Duodenal mucosa (tissue), 2 donors: ENCODE measurements around the gene KHDC1L.
"Not testable (repeated sequence)": the region's sequence is repeated elsewhere in the genome, so short reads cannot be mapped to it uniquely, and the experiment has no call there.

Experiments used
- H3K27ac ChIP-seq: one replicate; pipeline ENCODE4 v1.7.0; 2013; ENCODE audit warnings: low read depth, low read length
- H3K27me3 ChIP-seq, 2 donors: one replicate each; pipeline ENCODE4 v1.7.0; 2013; ENCODE audit warnings: low read length in 2 of 2, control low read depth in 1 of 2; ENCODE audit not compliant: insufficient read depth in 2 of 2, control insufficient read depth in 1 of 2
- H3K36me3 ChIP-seq, 2 donors: one replicate each; pipeline ENCODE4 v1.7.0; 2013; ENCODE audit warnings: low read length in 2 of 2, control low read depth in 1 of 2; ENCODE audit not compliant: insufficient read depth in 2 of 2, control insufficient read depth in 1 of 2
- H3K4me1 ChIP-seq, 2 donors: one replicate each; pipeline ENCODE4 v1.7.0; 2013; ENCODE audit warnings: low read length in 2 of 2, control low read depth in 1 of 2; ENCODE audit not compliant: insufficient read depth in 2 of 2, control insufficient read depth in 1 of 2
- H3K4me3 ChIP-seq, 2 donors: one replicate each; pipeline ENCODE4 v1.7.0; 2013; ENCODE audit warnings: low read length in 2 of 2, low read depth in 1 of 2
- H3K9ac ChIP-seq, 2 donors: one replicate each; pipeline ENCODE4 v1.7.0; 2013; ENCODE audit warnings: low read length in 2 of 2, low read depth in 1 of 2
- H3K9me3 ChIP-seq, 2 donors: one replicate each; pipeline ENCODE4 v1.7.0; 2013; ENCODE audit warnings: low read length in 2 of 2, control low read depth in 1 of 2; ENCODE audit not compliant: control insufficient read depth in 1 of 2

Gene KHDC1L

GRCh38 chr6:73225396-73225795 lies at the start of gene KHDC1L:
TSS of gene KHDC1L (minus strand) at chr6:73225496. CDS start at chr6:73225408, 88 bp downstream.
- H3K4me3 ChIP-seq: no peak within 1 kb of the TSS

GRCh38 chr6:73269296-73269695 lies 44.0 kb upstream of the KHDC1L start:
- H3K9me3 ChIP-seq, H3K27me3 ChIP-seq, H3K4me1 ChIP-seq, H3K36me3 ChIP-seq, H3K27ac ChIP-seq, H3K4me3 ChIP-seq, H3K9ac ChIP-seq: not testable (repeated sequence)

More at GRCh38 chr6:73225396-73225795, at the start of gene KHDC1L:
- Histone ChIP-seq H3K9ac (no peak within 1 kb of the TSS), H3K36me3 (no peaks in the 10 kb centered on the region), H3K27ac (no peak within 1 kb of the TSS), H3K9me3 (no peaks in the 10 kb centered on the region), H3K4me1 (no peaks in the 10 kb centered on the region), H3K27me3 (no peaks in the 10 kb centered on the region)

- not testable (repeated sequence) for H3K36me3 ChIP-seq, H3K27me3 ChIP-seq, H3K4me1 ChIP-seq, H3K4me3 ChIP-seq, H3K27ac ChIP-seq, H3K9me3 ChIP-seq, H3K9ac ChIP-seq
These were observed 43.6 kb upstream of the KHDC1L start for GRCh38 chr6:73268896-73269295.

- Histone ChIP-seq H3K36me3 (no peaks in the 10 kb centered on the region), H3K9me3 (no peaks in the 10 kb centered on the region), H3K4me3 (no peak overlapping the region), H3K27me3 (no peaks in the 10 kb centered on the region), H3K9ac (no peak overlapping the region), H3K4me1 (peaks cover 0 to 5% of the 10 kb centered on the region in 2 donors), H3K27ac (no peak overlapping the region)
These were observed 39.1 kb upstream of the KHDC1L start for GRCh38 chr6:73264446-73264845.

- H3K9me3 ChIP-seq: no peaks in the 10 kb centered on the region
- H3K9ac ChIP-seq: peak overlapping the region; percentile 66 to 70
- no peak overlapping the region for H3K27ac ChIP-seq
- H3K4me3 ChIP-seq: peak overlapping the region; percentile 71 to 80
- H3K36me3 ChIP-seq: no peaks in the 10 kb centered on the region
- H3K4me1 ChIP-seq: peaks cover 0 to 5% of the 10 kb centered on the region in 2 donors
- no peaks in the 10 kb centered on the region for H3K27me3 ChIP-seq
These were observed 38.2 kb upstream of the KHDC1L start for GRCh38 chr6:73263570-73263909.

GRCh38 chr6:73262671-73263569 lies 37.6 kb upstream of the KHDC1L start, which contains the start of gene KHDC1:
TSS of gene KHDC1 (minus strand) at chr6:73263196. CDS start at chr6:73242517, 20,679 bp downstream.
- no peaks in the 10 kb centered on the region for H3K9me3 ChIP-seq
- H3K4me3 ChIP-seq: peak within 1 kb of the TSS; percentile 71 to 80
- H3K36me3 ChIP-seq: no peaks in the 10 kb centered on the region
- H3K9ac ChIP-seq: peak within 1 kb of the TSS; percentile 66 to 70
- H3K4me1 ChIP-seq: peaks cover 0 to 5% of the 10 kb centered on the region in 2 donors
- H3K27me3 ChIP-seq: no peaks in the 10 kb centered on the region
- no peak within 1 kb of the TSS for H3K27ac ChIP-seq

- Histone ChIP-seq H3K27ac (no peak overlapping the region), H3K36me3 (no peaks in the 10 kb centered on the region), H3K9ac (no peak overlapping the region)
These were observed 33.4 kb upstream of the KHDC1L start for GRCh38 chr6:73258721-73259120.

GRCh38 chr6:73254323-73254722 lies 29.0 kb upstream of the KHDC1L start:
- not testable (repeated sequence) for H3K4me3 ChIP-seq, H3K27me3 ChIP-seq, H3K9ac ChIP-seq, H3K4me1 ChIP-seq, H3K36me3 ChIP-seq, H3K27ac ChIP-seq, H3K9me3 ChIP-seq

More at GRCh38 chr6:73258721-73259120, 33.4 kb upstream of the KHDC1L start:
- H3K27me3 ChIP-seq: no peaks in the 10 kb centered on the region
- peaks cover 0 to 5% of the 10 kb centered on the region in 2 donors for H3K4me1 ChIP-seq
- H3K9me3 ChIP-seq: no peaks in the 10 kb centered on the region
- H3K4me3 ChIP-seq: no peak overlapping the region

- H3K4me1 ChIP-seq: no peaks in the 10 kb centered on the region
These were observed 27.4 kb upstream of the KHDC1L start for GRCh38 chr6:73252703-73253102.

GRCh38 chr6:73250016-73250415 lies 24.7 kb upstream of the KHDC1L start:
- no peaks in the 10 kb centered on the region for H3K4me1 ChIP-seq
- no peak overlapping the region for H3K27ac ChIP-seq
- no peaks in the 10 kb centered on the region for H3K36me3 ChIP-seq
- H3K9me3 ChIP-seq: no peaks in the 10 kb centered on the region
- no peak overlapping the region for H3K9ac ChIP-seq
- H3K4me3 ChIP-seq: no peak overlapping the region
- no peaks in the 10 kb centered on the region for H3K27me3 ChIP-seq

More at GRCh38 chr6:73252703-73253102, 27.4 kb upstream of the KHDC1L start:
- H3K27me3 ChIP-seq: no peaks in the 10 kb centered on the region
- no peak overlapping the region for H3K27ac ChIP-seq
- H3K36me3 ChIP-seq: no peaks in the 10 kb centered on the region
- no peak overlapping the region for H3K4me3 ChIP-seq
- H3K9ac ChIP-seq: no peak overlapping the region
- no peaks in the 10 kb centered on the region for H3K9me3 ChIP-seq
